ENCODE data around the gene RNPEP. TPM values are rescaled to one million over a fixed set of nuclear protein-coding genes. Genes with fewer than 3 reads are reported as not detected.
A peak's percentile ranks its signal among the peaks of the same experiment; 100 is the strongest.

Gene RNPEP
- total and polyA plus RNA-seq, 2 of the 13 experiments (the other 11 are each of a cell fraction or from before 2014, with no cell fraction given) = 20.6 to 38.4 TPM

DNA sequence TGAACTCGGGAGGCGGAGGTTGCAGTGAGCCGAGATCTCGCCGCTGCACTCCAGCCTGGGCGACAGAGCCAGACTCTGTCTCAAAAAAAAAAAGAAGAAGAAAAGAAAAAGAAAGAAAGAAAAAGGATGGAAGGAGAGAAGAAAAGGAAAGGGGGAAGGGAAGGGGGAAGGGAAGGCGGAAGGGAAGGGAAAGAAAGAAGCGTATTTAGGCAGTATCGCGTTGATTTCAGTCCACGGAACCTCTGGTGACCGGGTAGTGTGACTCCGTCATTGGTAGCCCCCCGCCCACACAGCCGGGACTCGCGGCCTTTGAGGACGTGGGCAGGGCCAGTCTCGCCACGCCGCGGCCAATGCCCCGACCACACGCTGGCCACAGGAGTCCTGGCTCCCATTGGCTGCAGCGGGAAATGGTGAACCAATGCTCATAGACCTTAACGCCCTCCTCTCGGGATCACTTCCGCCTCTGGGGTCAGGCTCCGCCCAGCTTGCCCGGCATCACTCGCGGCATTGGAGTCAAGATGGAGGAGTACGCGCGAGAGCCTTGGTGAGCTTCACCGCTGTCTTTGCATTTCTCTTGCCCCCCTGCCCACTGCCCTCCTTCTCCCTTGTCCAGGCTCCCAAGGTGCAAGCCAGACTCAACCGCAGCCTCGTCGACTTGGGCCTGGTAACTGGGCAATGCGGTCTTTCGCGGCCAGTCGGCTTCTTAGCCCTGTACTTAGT lies 27.3 kb upstream of the RNPEP start, which contains the start of gene TIMM17A (continued):
- TF ChIP-seq SP1 (IDR thresholded peaks at IDR 0.05) (no peak), SP1 (CRISPR knock-in tag; IDR thresholded peaks at IDR 0.05) (peak; percentile 94), KMT2A (CRISPR knock-in tag; IDR thresholded peaks at IDR 0.05) (peak; percentile 93), MAFF (IDR thresholded peaks at IDR 0.05; ENCODE audit: low read depth, low read length) (no peak), ZMYM2 (CRISPR knock-in tag; IDR thresholded peaks at IDR 0.05) (peak; percentile 69; the same call in 1 of the 2 replicates), NFIB (CRISPR knock-in tag; IDR thresholded peaks at IDR 0.05; ENCODE audit: borderline replicate concordance) (no peak), KAT7 (CRISPR knock-in tag; IDR thresholded peaks at IDR 0.05; ENCODE audit: borderline replicate concordance) (peak; percentile 77), CENPX (CRISPR knock-in tag; IDR thresholded peaks at IDR 0.05) (no peak), JUND (CRISPR knock-in tag; IDR thresholded peaks at IDR 0.05) (no peak; the same call in 1 of the 2 replicates), CHCHD3 (CRISPR knock-in tag; IDR thresholded peaks at IDR 0.05) (no peak), RBAK (CRISPR knock-in tag; IDR thresholded peaks at IDR 0.05) (no peak), ZNF224 (CRISPR knock-in tag; IDR thresholded peaks at IDR 0.05) (no peak), ZNF672 (CRISPR knock-in tag; IDR thresholded peaks at IDR 0.05) (no peak), ZFP36L2 (CRISPR knock-in tag; IDR thresholded peaks at IDR 0.05) (no peak), FOXC1 (CRISPR knock-in tag; IDR thresholded peaks at IDR 0.05; ENCODE audit: borderline replicate concordance) (peak; percentile 86; the same call in 1 of the 2 replicates), ZNF766 (CRISPR knock-in tag; IDR thresholded peaks at IDR 0.05; ENCODE audit: borderline replicate concordance) (peak; percentile 75; the same call in 1 of the 2 replicates), ZSCAN22 (CRISPR knock-in tag; IDR thresholded peaks at IDR 0.05) (no peak), IRF2 (CRISPR knock-in tag; IDR thresholded peaks at IDR 0.05) (peak; percentile 50), MZF1 (CRISPR knock-in tag; IDR thresholded peaks at IDR 0.05; ENCODE audit: borderline replicate concordance) (no peak), BCL6 (CRISPR knock-in tag; IDR thresholded peaks at IDR 0.05) (peak; percentile 40; the same call in 1 of the 2 replicates), MXD4 (CRISPR knock-in tag; IDR thresholded peaks at IDR 0.05) (peak; percentile 81), ZNF264 (CRISPR knock-in tag; IDR thresholded peaks at IDR 0.05) (0 out of 2 replicates have a peak, but pooled peaks have one; percentile 5), POLR2AphosphoS5 (IDR thresholded peaks at IDR 0.05; ENCODE audit: low read depth, low read length) (peak; percentile 94), TAF15 (IDR thresholded peaks at IDR 0.05; ENCODE audit: low read depth, low read length, poor library complexity, severe bottlenecking) (peak; percentile 60), ZBTB7B (CRISPR knock-in tag; IDR thresholded peaks at IDR 0.05) (peak; percentile 79; the same call in 1 of the 2 replicates), TSC22D2 (CRISPR knock-in tag; IDR thresholded peaks at IDR 0.05; ENCODE audit: borderline replicate concordance) (0 out of 2 replicates have a peak, but pooled peaks have one; percentile 25), SUZ12 (IDR thresholded peaks at IDR 0.05; ENCODE audit: low read depth, low read length) (peak; percentile 12; the same call in 1 of the 2 replicates)
- TF ChIP-seq, protein P1, sequence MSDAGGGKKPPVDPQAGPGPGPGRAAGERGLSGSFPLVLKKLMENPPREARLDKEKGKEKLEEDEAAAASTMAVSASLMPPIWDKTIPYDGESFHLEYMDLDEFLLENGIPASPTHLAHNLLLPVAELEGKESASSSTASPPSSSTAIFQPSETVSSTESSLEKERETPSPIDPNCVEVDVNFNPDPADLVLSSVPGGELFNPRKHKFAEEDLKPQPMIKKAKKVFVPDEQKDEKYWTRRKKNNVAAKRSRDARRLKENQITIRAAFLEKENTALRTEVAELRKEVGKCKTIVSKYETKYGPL (CRISPR knock-in tag; IDR thresholded peaks at IDR 0.05) = no peak
- TF ChIP-seq, protein P2, sequence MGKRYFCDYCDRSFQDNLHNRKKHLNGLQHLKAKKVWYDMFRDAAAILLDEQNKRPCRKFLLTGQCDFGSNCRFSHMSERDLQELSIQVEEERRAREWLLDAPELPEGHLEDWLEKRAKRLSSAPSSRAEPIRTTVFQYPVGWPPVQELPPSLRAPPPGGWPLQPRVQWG (CRISPR knock-in tag; IDR thresholded peaks at IDR 0.05; ENCODE audit: borderline replicate concordance, low read depth) = no peak

Measured in HepG2 (cell line).